GM21423 (cell line): ENCODE measurements around the gene DCTPP1.

Experiments used
- ATAC-seq: cut with Tn5 transposase; IDR thresholded peaks from one replicate; pipeline ENCODE4 v1.9.1; 2021; ENCODE audit warnings: mild to moderate bottlenecking, moderate library complexity; ENCODE audit not compliant: unreplicated experiment

The DCTPP1 gene

DNA sequence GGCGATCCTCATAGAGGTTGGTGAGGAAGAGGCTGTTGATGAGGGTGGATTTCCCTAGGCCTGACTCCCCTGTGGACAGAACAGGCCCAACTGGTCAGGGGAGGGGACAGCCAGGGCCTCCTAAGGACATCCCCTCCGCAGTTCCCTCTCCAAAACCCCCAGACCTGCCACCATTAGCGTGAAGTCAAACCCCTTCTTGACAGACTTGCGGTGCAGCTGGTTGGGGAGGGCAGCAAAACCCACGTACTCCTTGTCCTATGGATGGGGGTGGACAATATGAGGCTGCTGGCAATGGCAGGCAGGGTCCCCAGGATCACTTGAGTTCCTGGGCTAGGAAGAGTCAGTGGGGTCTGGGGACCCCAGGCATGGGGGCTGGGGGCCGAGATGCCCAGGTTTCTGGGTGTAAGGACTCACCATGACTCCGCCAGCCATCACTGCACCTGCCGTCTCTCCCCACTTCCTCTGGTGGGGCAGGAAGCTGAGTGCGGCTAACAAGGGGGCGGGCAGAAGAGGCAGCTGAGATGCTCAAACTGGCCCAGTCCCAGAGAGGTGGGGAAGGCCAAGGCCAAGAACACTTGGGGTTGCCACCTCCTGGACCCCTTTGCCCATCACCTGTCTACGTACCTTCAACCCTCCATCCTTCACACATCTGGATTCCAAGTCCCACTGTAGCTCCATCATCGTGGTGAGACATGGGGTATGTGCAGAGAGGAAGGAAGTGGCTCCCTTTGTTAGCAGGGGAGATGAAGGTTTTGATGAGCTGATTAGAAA is 47.5 kb downstream of the DCTPP1 start, which contains the start of gene SEPTIN1:
SEPTIN1 (minus strand) TSS at position 451 of the 771 bp plus-strand sequence; CDS start at position 432, 19 bp downstream.
- no peak for ATAC-seq

DNA sequence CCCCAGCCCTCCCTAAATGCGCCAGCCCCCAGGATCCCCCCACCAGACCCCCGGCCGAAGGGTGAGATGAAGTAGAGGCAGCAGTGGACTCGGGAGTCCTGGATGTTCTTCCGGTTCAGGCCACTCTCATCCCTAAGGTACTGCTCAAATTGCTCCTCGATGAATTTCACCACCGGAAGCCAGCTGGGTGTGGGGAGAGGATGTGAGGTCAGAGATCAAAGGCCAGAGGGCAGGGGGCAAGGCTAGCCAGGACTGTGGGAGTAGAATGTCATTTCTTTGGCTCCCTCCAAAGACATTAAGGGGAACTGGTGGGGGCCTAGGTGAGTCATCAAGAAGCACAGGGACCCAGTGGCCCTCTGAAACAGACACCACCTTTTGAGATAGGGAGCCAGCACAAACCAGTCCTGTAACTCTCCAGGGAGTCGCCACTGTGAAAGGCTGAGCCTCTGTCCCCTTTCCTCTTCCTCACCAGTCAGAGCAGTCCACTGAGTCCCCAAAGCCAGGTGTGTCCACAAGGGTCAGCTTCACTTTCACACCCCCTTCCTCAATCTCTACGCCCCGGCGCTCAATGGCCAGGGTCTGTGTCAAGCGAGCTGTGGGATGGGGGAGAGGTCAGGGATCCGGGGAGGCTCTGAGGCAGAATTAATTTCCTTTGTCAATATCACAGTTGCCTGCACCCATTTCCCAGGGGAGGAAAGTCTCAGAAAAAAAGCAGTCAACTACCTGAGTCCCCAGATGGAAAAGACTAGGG is 48.4 kb downstream of the DCTPP1 start:
- no peak for ATAC-seq

DNA sequence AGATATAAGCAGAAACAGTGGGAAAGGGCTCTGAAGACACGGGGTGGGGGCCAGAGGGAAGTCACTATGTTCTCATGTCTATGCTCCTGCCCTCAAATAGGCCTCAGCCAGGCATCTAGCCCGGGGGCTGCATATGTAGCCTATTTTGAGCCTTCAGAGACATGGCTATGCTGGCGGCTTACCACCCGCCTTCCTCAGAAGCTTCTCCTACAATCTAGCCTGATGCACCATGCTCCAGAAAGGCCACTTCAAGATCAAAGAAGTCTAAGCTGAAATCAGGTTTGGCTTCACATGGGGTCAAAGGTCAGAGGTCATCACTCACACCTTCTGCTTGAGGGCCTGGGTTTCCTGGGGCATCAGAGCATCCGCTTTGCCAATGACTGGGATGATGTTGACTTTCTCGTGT is 49.0 kb downstream of the DCTPP1 start:
- no peak for ATAC-seq

- ATAC-seq, result no peak
These were observed 49.6 kb downstream of the DCTPP1 start for GRCh38 chr16:30380072-30380802.

DNA sequence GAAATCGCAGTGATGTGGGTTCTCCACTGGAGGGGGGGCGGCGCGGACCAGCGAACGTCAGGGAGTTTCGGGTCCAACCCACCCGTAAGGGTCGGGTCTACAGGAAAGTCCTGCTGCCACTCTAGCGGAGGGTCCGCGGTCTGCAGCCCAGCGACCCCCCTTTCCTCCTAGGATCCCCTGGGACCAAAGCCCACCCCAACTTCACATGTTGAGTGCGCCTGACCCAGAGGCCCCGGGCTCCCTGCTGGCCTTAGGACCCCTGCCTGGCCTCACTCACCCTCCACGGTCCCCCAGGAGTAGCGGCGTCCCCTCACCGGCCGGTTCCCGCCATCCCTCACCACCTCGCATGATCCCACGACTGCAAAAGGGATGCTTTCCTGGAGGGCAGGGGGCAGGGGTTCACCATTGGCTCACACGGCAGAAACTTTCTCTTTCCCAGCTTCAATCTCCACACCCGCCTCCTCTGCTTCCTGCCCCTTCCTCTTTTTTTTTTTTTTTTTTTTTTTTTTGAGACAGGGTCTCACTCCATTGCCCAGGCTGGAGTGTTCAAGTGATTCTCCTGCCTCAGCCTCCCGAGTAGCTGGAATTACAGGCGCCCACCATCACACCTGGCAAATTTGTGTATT is 50.6 kb downstream of the DCTPP1 start:
- no peak for ATAC-seq

GRCh38 chr16:30378236-30379157 is 51.3 kb downstream of the DCTPP1 start:
- peak; percentile 86 for ATAC-seq

GRCh38 chr16:30377812-30378235 is 52.0 kb downstream of the DCTPP1 start:
- peak; percentile 29 for ATAC-seq

DNA sequence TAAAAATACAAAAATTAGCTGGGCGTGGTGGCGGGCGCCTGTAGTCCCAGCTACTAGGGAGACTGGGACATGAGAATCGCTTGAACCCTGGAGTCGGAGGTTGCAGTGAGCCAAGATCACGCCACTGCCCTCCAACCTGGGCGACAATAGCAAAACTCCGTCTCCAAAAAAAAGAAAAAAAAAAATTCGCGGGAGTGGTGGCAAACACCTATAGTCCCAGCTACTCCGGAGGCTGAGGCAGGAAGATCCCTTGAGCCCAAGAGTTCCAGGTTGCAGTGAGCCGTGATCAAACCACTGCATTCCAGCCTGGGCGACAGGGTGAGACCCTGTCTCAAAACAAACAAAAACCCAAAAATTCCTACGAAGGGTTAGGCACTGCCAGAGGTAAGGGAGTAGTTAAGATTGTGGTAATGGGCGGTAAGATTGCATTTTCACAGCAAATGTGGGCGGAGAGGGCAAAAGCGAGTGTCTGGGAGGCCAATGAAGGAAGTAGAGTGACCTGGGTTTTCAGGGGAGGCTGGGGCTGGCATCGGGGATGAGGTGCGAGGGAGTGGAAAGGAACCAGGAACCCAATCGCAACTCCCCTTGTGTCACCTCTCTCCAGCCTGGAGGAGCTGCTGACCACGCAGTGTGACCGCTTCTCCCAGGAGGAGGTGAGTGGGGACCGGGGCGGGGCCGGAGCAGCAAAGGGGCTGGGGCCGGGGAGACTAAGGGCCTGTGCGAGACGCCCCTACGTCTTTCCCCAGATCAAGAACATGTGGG is 52.6 kb downstream of the DCTPP1 start:
- no peak for ATAC-seq

- no peak for ATAC-seq
These were observed 53.3 kb downstream of the DCTPP1 start for GRCh38 chr16:30376461-30376902.

- ATAC-seq, result no peak
These were observed 54.0 kb downstream of the DCTPP1 start for GRCh38 chr16:30375864-30376263.

DNA sequence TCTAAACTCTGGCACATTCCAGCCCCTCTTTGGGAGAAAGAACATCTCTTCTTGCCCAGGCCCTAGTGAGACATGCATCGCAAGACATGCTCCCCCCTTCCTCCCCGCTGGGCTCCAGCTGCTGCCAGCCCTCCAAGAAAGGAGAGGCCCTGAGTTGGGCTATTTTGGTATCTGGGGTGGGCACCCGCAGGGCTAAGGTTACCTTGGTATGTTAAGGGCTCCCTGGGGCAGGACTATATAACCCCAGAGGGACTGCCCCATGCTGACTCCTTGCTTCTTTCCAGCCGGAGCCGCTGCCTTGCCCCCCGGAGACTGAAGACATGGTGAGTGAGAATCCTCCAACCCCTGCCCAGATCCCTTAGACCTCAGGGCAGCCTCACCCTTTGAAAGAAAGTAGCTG is 55.3 kb downstream of the DCTPP1 start, which contains the start of gene MYL11:
MYL11 (plus strand) TSS at position 265 of the 400 bp plus-strand sequence; CDS start at position 321, 56 bp downstream.
- ATAC-seq, result no peak
